ENCODE data around the gene CTCFL.
"Not testable (repeated sequence)": the region's sequence is repeated elsewhere in the genome, so short reads cannot be mapped to it uniquely, and the experiment has no call there.

Gene CTCFL

GRCh38 chr20:57476641-57477461 lies 48.1 kb downstream of the CTCFL start:
- H3K4me3 ChIP-seq (ENCODE audit: control insufficient read depth, low read depth, low read length): no peak overlapping the region
- no peak for TF ChIP-seq CTCF (conservative IDR thresholded peaks at IDR 0.05; ENCODE audit: control insufficient read depth, insufficient read depth, low read depth, low read length)
- DNase-seq (ENCODE audit: low read depth): no peak

DNA sequence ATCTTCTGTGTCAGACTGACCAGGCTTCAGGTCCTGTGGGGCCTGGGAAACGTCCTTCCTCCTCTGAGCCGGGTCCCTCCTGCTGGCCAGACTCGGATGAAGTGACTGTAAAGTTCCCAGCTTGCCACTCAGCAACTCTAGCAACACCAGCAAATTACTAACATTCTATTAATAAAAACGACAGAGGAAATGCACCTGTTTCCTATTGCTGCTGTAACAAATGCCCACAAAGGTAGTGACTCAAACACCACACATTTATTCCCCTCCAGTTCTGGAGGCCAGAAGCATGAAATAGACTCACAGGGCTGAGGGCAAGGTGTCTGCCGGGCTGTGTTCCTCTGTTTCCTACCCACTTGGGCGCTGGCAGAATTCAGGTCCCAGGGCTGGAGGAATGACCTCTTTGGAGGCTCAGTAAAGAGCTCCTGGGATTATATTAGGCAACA lies 48.8 kb downstream of the CTCFL start:
- DNase-seq (ENCODE audit: low read depth): no peak
- TF ChIP-seq CTCF (conservative IDR thresholded peaks at IDR 0.05; ENCODE audit: control insufficient read depth, insufficient read depth, low read depth, low read length): no peak
- no peak overlapping the region for H3K4me3 ChIP-seq (ENCODE audit: control insufficient read depth, low read depth, low read length)

DNA sequence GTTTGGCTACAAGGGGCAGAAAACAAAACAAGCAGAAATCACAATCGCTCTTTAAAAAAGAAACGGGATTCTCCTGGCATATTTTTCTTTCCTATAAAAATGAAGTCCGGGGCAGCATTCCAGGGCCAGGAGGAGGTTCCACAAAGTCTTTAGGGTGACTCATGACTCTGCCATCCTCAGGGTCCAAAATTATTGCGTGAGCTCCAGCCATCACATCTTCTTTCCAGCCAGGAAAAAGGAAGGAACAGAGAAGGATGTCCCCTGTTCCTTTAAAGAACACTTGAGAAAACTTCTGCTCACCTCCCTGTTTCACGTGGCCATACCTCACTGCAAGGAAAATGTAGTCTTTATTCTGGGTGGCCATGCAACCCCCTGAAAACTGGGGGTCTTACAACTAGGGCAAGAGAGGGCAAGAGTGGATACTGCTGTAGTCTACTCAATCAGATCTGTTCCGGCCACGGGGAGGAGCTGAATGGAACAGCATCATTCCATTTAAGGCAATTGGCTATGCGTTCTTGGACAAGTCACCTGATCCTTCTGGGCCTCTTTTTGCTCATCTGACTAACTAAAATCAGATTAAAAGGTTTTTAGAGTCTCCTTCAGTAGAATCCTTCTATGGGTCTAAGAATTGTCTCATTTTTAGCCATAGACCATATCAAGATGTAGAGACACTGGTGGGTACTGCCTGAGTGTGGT lies 49.4 kb downstream of the CTCFL start:
- no peak for DNase-seq (ENCODE audit: low read depth)
- no peak for TF ChIP-seq CTCF (conservative IDR thresholded peaks at IDR 0.05; ENCODE audit: control insufficient read depth, insufficient read depth, low read depth, low read length)
- H3K4me3 ChIP-seq (ENCODE audit: control insufficient read depth, low read depth, low read length): no peak overlapping the region

GRCh38 chr20:57474816-57475215 lies 50.1 kb downstream of the CTCFL start:
- DNase-seq (ENCODE audit: low read depth): no peak
- no peak for TF ChIP-seq CTCF (conservative IDR thresholded peaks at IDR 0.05; ENCODE audit: control insufficient read depth, insufficient read depth, low read depth, low read length)
- H3K4me3 ChIP-seq (ENCODE audit: control insufficient read depth, low read depth, low read length): no peak overlapping the region

GRCh38 chr20:57474205-57474604 lies 50.7 kb downstream of the CTCFL start:
- H3K4me3 ChIP-seq (ENCODE audit: control insufficient read depth, low read depth, low read length): no peak overlapping the region
- DNase-seq (ENCODE audit: low read depth): no peak
- no peak for TF ChIP-seq CTCF (conservative IDR thresholded peaks at IDR 0.05; ENCODE audit: control insufficient read depth, insufficient read depth, low read depth, low read length)

GRCh38 chr20:57473246-57474048 lies 51.5 kb downstream of the CTCFL start:
- TF ChIP-seq CTCF (conservative IDR thresholded peaks at IDR 0.05; ENCODE audit: control insufficient read depth, insufficient read depth, low read depth, low read length): peak; percentile 5
- DNase-seq (ENCODE audit: low read depth): no peak
- H3K4me3 ChIP-seq (ENCODE audit: control insufficient read depth, low read depth, low read length): no peak overlapping the region

GRCh38 chr20:57472474-57472873 lies 52.5 kb downstream of the CTCFL start:
- DNase-seq (ENCODE audit: low read depth); H3K4me3 ChIP-seq (ENCODE audit: control insufficient read depth, low read depth, low read length): not testable (repeated sequence)
